Adrenal gland (tissue), 5 donors: ENCODE results near the gene PRR7.

ENCODE experiments used
- POLR2A ChIP-seq, 2 donors: fragments of 450-650 bp; IDR thresholded peaks; one replicate each; pipeline ENCODE4 v1.6.1; 2017; ENCODE audit warnings: antibody characterized with exemption in 2 of 2, mild to moderate bottlenecking in 2 of 2, moderate library complexity in 1 of 2
- TF ChIP-seq, protein P1 (sequence below), 6 experiments: fragments of 450-650 bp in 4 of 6; fragments of 200-600 bp in 2 of 6; sonication (generic) in 1 of 6; IDR thresholded peaks; 1 replicate in 5 of 6; 2 replicates in 1 of 6; pipeline versions ENCODE4 v1.5.1 to v1.8.0; 2016 to 2021; ENCODE audit warnings: antibody characterized with exemption in 6 of 6, mild to moderate bottlenecking in 2 of 6, moderate library complexity in 1 of 6
- donor health status: DM: no; HTN: no; CAD: no.

DNA sequence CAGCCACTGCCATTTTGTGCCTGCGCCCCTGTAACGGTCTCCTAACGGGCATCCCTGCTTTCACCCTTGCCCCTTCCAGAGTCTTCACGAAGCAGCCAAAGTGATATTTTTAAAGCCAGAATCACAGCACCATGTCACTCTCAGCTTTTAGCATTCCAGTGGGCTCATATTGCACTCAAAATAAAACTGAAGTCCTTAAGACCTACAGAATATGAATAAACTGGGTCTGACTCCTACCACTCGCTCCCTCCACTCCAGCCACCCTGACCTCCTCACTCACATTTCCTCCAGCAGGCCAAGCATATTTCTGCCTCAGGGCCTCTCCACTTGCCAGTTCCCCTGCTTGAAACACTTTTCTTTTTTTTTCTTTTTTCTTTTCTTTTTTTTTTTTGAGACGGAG is 53.2 kb downstream of the PRR7 start:
- no peak for TF ChIP-seq POLR2A (IDR thresholded peaks at IDR 0.05)
- TF ChIP-seq, protein P1, sequence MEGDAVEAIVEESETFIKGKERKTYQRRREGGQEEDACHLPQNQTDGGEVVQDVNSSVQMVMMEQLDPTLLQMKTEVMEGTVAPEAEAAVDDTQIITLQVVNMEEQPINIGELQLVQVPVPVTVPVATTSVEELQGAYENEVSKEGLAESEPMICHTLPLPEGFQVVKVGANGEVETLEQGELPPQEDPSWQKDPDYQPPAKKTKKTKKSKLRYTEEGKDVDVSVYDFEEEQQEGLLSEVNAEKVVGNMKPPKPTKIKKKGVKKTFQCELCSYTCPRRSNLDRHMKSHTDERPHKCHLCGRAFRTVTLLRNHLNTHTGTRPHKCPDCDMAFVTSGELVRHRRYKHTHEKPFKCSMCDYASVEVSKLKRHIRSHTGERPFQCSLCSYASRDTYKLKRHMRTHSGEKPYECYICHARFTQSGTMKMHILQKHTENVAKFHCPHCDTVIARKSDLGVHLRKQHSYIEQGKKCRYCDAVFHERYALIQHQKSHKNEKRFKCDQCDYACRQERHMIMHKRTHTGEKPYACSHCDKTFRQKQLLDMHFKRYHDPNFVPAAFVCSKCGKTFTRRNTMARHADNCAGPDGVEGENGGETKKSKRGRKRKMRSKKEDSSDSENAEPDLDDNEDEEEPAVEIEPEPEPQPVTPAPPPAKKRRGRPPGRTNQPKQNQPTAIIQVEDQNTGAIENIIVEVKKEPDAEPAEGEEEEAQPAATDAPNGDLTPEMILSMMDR (IDR thresholded peaks at IDR 0.05), result no peak
